ENCODE measurements around the gene ATPAF2.

The ATPAF2 gene

DNA sequence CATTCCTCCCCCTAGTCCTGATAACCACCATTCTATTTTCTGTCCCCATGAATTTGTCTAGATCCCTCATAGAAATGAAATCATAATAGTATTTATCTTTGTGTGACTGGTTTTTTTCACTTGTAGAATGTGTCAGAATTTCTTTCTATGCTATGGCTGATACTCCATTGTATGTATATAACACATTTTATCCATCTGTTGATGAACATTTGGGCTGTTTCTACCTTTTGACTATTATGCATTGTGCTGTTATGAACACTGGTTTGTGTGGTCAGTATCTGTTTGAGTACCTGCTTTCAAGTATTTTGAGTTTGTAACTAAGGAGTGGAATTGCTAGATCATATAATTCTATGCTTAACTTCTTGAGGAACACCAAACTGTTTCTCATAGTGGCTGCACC, 32.8 kb upstream of the ATPAF2 start:
- TF ChIP-seq, protein P1, sequence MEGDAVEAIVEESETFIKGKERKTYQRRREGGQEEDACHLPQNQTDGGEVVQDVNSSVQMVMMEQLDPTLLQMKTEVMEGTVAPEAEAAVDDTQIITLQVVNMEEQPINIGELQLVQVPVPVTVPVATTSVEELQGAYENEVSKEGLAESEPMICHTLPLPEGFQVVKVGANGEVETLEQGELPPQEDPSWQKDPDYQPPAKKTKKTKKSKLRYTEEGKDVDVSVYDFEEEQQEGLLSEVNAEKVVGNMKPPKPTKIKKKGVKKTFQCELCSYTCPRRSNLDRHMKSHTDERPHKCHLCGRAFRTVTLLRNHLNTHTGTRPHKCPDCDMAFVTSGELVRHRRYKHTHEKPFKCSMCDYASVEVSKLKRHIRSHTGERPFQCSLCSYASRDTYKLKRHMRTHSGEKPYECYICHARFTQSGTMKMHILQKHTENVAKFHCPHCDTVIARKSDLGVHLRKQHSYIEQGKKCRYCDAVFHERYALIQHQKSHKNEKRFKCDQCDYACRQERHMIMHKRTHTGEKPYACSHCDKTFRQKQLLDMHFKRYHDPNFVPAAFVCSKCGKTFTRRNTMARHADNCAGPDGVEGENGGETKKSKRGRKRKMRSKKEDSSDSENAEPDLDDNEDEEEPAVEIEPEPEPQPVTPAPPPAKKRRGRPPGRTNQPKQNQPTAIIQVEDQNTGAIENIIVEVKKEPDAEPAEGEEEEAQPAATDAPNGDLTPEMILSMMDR (conservative IDR thresholded peaks at IDR 0.05; ENCODE audit: low read depth, low read length): no peak
- H3K4me3 ChIP-seq (ENCODE audit: low read length): no peak overlapping the region
- DNase-seq (ENCODE audit: low read depth): no peak

DNA sequence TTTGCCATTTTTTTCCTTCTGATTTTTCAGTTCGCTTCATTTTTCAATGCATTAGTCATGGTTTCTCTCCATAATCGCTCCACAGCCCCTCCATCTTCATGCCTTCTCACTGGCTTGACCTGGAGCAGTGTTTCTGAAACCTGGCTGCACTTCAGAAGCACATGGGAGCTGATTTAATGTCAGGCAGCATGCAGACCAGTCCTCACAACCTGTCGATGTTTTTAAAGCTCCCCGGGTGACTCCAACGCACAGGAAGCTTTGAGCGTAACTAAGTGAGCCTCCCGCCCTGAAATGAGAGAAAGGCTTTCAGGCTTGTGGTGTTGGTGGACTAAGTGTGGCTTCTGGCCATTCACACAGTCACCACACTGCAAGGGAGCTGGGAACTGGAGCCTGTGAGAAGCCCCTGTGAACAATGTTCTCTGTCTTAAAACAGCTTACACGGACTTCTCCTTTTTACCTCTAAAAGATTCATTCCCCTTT, 31.9 kb upstream of the ATPAF2 start:
- peak overlapping the region; percentile 12 for H3K4me3 ChIP-seq (ENCODE audit: low read length)
- TF ChIP-seq, protein P1 (conservative IDR thresholded peaks at IDR 0.05; ENCODE audit: low read depth, low read length): no peak
- peak; percentile 12 for DNase-seq (ENCODE audit: low read depth)

DNA sequence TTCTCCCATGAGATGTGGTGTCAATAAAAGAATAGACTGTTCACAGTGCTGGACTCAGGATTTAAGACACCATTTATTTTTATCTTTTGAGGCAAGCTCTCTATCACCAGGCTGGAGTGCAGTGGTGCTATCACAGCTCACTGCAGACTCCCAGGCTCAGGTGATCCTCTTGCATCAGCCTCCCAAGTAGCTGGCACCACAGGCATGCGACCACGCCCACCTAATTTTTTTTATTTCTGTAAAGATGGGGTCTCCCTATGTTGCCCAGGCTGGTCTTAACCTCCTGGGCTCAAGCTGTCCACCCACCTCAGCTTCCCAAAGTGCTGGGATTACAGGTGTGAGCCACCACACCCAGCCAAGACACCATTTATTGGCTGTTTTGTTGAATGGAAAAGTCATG, 30.1 kb upstream of the ATPAF2 start:
- TF ChIP-seq, protein P1 (conservative IDR thresholded peaks at IDR 0.05; ENCODE audit: low read depth, low read length): no peak
- H3K4me3 ChIP-seq (ENCODE audit: low read length): no peak overlapping the region
- DNase-seq (ENCODE audit: low read depth): no peak

GRCh38 chr17:18066866-18067265, 27.9 kb upstream of the ATPAF2 start:
- no peak for DNase-seq (ENCODE audit: low read depth)
- TF ChIP-seq, protein P1 (conservative IDR thresholded peaks at IDR 0.05; ENCODE audit: low read depth, low read length): no peak
- no peak overlapping the region for H3K4me3 ChIP-seq (ENCODE audit: low read length)

- TF ChIP-seq, protein P1 (conservative IDR thresholded peaks at IDR 0.05; ENCODE audit: low read depth, low read length): no peak
- H3K4me3 ChIP-seq (ENCODE audit: low read length): no peak overlapping the region
- DNase-seq (ENCODE audit: low read depth): no peak
Measured at GRCh38 chr17:18065546-18065945, 26.6 kb upstream of the ATPAF2 start.

- no peak for DNase-seq (ENCODE audit: low read depth)
- TF ChIP-seq, protein P1 (conservative IDR thresholded peaks at IDR 0.05; ENCODE audit: low read depth, low read length): no peak
- no peak overlapping the region for H3K4me3 ChIP-seq (ENCODE audit: low read length)
Measured at GRCh38 chr17:18064053-18064452, 25.1 kb upstream of the ATPAF2 start.

- no peak overlapping the region for H3K4me3 ChIP-seq (ENCODE audit: low read length)
- DNase-seq (ENCODE audit: low read depth): no peak
- TF ChIP-seq, protein P1 (conservative IDR thresholded peaks at IDR 0.05; ENCODE audit: low read depth, low read length): no peak
Measured at GRCh38 chr17:18059283-18059682, 20.3 kb upstream of the ATPAF2 start.

All from retinal pigment epithelial cell (primary cell).